LHCN-M2 (cell line): ENCODE data around the gene BBX. TPM values are rescaled to one million over a fixed set of nuclear protein-coding genes. Genes with fewer than 3 reads are reported as not detected.

Experiments
- DNase-seq: peaks from one replicate; pipeline ENCODE4 v3.0.0-alpha.2; 2012; ENCODE audit warnings: low read depth
- total RNA-seq: library from RNA; depleted of rRNA; stranded (reverse); fragments of >200 nt; gene quantifications from 2 replicates; pipeline ENCODE4 v1.2.3, GENCODE V29; 2014

The BBX gene
- total RNA-seq, 1 experiment from 2014 or later, result 35.1 TPM

- DNase-seq, result no peak
Observed at GRCh38 chr3:107745354-107745753, 222.6 kb downstream of the BBX start.

- DNase-seq, result peak; percentile 38
Observed at GRCh38 chr3:107752202-107752990, 229.6 kb downstream of the BBX start.

- DNase-seq, result peak; percentile 30
Observed at GRCh38 chr3:107753494-107753893, 230.7 kb downstream of the BBX start.

DNA sequence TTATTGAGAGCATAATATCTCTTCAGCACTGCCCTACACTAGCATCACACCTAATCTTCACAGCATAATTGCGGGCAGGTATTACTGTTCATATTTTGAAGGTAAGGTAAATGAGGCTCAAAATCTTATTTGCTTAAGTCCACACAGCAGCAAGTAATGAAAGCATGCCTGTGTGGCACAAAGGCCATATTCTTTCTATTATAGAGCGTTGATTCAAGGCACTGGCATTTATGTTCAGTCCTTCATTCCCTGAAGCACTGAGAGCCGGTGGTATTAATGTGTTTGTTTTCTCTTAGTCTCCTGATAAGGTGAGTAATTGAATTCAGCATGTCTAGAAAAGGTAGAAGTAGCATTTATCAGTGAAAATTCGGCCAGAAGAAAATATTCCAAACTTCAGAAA, 231.2 kb downstream of the BBX start:
- DNase-seq, result no peak

DNA sequence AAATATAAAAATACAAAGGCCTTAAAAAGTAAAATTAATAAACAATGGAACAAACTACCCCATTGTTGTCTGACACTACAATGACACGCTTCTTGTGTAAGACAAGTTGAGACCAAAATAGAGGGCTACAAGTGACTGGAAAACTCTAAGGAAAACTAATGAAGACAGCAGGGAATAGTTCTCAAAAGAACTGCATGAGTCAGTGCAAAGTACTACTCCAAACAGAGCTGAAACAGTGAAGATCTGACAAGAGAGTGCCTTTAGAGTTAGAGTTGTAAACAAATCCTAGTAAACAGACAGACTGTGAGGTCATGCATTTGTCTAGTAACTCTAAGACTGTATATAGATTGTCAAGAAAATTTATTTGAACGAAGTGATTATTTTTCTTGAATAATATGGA, 233.9 kb downstream of the BBX start:
- no peak for DNase-seq

DNA sequence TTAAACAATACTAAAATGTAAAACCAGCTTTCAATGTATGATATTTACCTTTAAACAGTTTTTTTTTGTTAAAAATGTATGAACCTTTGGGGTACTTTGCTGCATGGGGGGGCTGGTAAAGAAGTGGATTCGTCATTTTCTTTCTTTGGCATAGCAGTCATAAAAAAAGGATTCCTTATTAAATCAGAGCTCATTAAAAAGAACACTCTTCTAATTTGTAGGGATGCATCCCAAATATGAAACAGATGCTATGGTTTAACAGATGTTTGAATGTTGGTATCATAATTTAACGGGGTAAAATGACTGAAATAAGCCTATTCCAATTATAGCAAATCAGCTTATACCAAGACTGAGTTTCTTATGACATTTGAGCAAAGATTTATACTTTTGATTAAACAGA, 234.4 kb downstream of the BBX start:
- no peak for DNase-seq

DNA sequence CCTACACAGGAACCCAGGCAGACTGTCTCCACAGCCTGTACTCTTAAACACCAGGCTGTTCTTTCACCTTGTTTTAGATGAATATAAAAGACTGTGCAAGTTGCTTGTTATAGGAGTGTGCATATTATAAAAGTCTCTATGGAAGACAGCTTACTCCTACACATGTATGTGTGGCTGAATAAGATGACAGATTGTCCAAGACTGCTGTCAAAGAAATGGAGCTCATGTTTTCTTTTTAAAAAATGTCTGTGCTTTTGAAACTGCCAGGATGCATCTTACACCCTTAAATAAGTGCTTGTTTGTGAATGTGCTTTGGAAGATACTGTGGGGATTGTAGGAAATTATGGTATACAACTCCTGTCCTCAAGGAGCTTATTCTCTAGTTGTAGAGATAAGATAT, 237.4 kb downstream of the BBX start:
- no peak for DNase-seq

GRCh38 chr3:107761391-107761790, 238.6 kb downstream of the BBX start:
- DNase-seq, result no peak

GRCh38 chr3:107765524-107765923, 242.8 kb downstream of the BBX start:
- DNase-seq, result no peak

GRCh38 chr3:107767897-107768605, 245.3 kb downstream of the BBX start:
- DNase-seq, result no peak

DNA sequence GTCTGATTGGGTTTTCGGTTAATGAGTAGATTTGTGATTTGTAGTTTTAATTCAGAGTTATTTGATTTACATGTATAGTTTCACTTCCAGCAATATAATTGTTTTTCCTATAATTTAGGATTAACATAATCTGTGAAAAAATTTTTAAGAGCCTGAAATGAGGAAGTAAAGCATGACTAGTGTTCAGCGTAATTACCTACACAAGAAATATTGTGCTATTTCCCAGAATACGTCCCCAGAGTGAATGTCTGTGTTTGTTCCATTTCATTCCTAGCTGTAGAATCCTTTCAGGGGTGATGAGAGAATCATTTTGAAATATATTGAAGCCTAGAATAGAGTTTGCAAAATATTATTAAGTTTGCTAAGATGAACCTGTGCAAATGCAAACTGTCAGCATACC, 247.1 kb downstream of the BBX start:
- no peak for DNase-seq

- DNase-seq, result peak; percentile 20
Observed at GRCh38 chr3:107772016-107772415, 249.3 kb downstream of the BBX start.

GRCh38 chr3:107775974-107776373, 253.2 kb downstream of the BBX start:
- DNase-seq, result no peak

- DNase-seq, result no peak
Observed at GRCh38 chr3:107781253-107781652, 258.5 kb downstream of the BBX start.

DNA sequence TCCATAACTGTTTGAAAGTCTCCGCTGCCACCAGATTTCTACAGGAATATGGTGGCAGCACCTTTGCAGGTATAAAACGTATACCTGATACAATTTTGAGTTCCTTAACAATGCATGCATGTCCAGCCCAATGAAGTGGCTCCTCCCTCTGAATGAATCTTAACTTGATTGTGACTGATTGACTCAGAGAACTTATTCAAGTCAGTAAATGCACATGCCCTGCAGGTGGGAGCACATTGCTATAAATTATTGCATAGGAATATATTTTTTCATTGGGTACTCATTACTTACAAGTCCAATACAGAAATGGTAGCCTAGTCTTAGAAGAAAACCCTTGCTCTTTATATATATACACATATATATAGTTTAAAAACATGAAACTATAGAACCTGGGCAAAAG, 259.3 kb downstream of the BBX start:
- DNase-seq, result no peak

DNA sequence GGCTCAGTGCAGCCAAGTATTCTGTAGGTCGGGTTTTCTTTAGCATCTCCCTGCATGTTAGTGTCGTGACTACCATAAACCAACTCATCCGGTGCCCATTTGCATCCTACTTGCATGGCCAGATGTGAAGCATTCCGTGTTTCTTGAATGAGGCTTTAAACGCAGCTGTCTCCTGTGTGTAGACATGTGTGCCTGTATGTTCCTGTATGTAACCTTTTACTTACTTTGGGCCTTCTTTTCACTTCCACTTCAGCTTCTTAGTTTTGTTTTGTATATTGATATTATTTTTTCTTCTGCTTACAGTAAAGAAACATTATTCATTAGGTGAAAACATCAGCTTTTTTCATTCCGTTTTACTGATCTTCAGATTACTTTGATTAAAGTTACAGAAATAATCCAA, 267.9 kb downstream of the BBX start:
- no peak for DNase-seq

- no peak for DNase-seq
Observed at GRCh38 chr3:107791027-107791426, 268.3 kb downstream of the BBX start.

DNA sequence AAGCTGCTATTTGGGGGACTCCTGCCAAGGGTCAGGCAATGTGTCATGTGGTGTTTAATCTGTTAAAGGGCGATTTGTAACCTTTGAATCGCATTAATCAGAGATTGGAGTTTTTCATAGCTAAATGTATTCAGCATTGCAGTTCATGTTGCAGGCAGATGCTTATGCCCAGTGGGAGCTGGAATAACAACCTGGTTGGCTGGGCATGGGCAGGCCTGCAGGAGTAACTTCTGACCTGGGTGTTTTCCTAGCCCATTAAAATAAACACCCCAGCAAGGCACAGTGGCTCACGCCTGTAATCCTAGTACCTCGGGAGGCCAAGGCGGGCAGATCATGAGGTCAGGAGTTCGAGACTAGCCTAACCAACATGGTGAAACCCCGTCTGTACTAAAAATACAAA, 268.7 kb downstream of the BBX start:
- no peak for DNase-seq

GRCh38 chr3:107794664-107795443, 272.1 kb downstream of the BBX start:
- peak; percentile 15 for DNase-seq

DNA sequence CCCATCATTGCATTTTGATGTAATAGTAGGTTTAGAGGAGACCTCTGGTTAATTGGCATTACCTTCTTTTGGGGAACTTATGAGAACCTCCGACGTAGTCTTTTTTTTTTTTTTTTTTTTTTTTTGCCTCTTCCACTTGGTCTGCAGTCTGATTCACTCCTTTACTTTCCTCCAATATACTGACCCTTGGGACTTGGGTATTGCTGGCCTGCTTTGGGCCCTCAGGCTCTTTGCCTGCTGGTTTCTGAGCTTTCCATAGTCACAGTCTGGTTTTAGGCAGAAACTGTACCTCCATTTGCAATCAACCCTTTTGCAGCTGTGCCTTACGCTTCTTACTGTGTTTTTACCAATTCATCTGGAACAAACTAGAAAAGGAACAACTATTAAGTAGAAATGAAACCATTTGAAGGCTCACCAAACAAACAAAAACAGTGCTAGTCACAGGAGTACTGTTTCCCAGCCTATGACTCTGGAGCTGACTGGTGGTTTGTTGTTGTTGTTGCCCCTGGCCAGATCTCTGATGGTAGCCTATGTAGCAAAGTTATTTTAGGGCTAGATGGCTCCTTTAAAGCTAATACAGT, 272.8 kb downstream of the BBX start:
- DNase-seq, result peak; percentile 15

DNA sequence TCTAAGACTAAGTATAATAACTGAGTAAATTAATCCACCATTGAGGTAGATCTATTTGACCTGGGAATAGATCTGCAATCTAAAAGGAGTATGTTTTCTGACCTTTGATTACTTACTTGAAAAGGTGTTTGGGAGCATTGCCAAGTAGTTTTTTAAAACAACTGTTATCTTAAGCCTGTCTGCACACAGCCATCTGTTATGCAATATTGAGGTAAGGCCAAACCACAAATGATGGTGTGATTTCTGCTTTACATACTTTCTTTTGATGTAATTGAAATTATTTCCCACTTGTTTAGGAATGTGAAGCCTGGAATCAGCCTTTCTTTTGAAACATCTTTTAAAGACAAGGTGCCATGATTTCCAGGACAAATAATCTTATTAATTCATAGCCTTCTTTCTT, 274.0 kb downstream of the BBX start:
- peak; percentile 69 for DNase-seq

GRCh38 chr3:107797586-107797985, 274.8 kb downstream of the BBX start:
- no peak for DNase-seq
